HG03432 (cell line): ENCODE data around the gene DOCK4.

Experiments
- ATAC-seq: cut with Tn5 transposase; IDR thresholded peaks from one replicate; pipeline ENCODE4 v1.9.1; 2021; ENCODE audit warnings: mild to moderate bottlenecking, moderate library complexity; ENCODE audit not compliant: unreplicated experiment

The DOCK4 gene

GRCh38 chr7:111835066-111835465 is 371.1 kb downstream of the DOCK4 start:
- no peak for ATAC-seq

- no peak for ATAC-seq
Observed at GRCh38 chr7:111834367-111834766, 371.8 kb downstream of the DOCK4 start.

- ATAC-seq = no peak
Observed at GRCh38 chr7:111833466-111833865, 372.7 kb downstream of the DOCK4 start.

- ATAC-seq = no peak
Observed at GRCh38 chr7:111832174-111832573, 374.0 kb downstream of the DOCK4 start.

GRCh38 chr7:111829221-111829620 is 377.0 kb downstream of the DOCK4 start:
- ATAC-seq = no peak

- ATAC-seq = no peak
Observed at GRCh38 chr7:111827863-111828504, 378.2 kb downstream of the DOCK4 start.

- ATAC-seq = no peak
Observed at GRCh38 chr7:111825046-111825445, 381.2 kb downstream of the DOCK4 start.

- ATAC-seq = no peak
Observed at GRCh38 chr7:111823826-111824225, 382.4 kb downstream of the DOCK4 start.

GRCh38 chr7:111821046-111821445 is 385.2 kb downstream of the DOCK4 start:
- no peak for ATAC-seq

GRCh38 chr7:111820621-111821020 is 385.6 kb downstream of the DOCK4 start:
- ATAC-seq = no peak

- ATAC-seq = no peak
Observed at GRCh38 chr7:111820121-111820520, 386.1 kb downstream of the DOCK4 start.

- ATAC-seq = no peak
Observed at GRCh38 chr7:111815354-111815753, 390.8 kb downstream of the DOCK4 start.

GRCh38 chr7:111813306-111813705 is 392.9 kb downstream of the DOCK4 start:
- ATAC-seq = no peak

GRCh38 chr7:111806232-111806631 is 400.0 kb downstream of the DOCK4 start:
- ATAC-seq = no peak

- ATAC-seq = no peak
Observed at GRCh38 chr7:111803015-111803758, 403.0 kb downstream of the DOCK4 start.

- no peak for ATAC-seq
Observed at GRCh38 chr7:111802194-111802772, 403.9 kb downstream of the DOCK4 start.

- ATAC-seq = no peak
Observed at GRCh38 chr7:111801277-111801676, 404.9 kb downstream of the DOCK4 start.

- no peak for ATAC-seq
Observed at GRCh38 chr7:111796671-111797070, 409.5 kb downstream of the DOCK4 start.

- ATAC-seq = no peak
Observed at GRCh38 chr7:111789870-111790269, 416.3 kb downstream of the DOCK4 start.

- ATAC-seq = no peak
Observed at GRCh38 chr7:111789048-111789320, 417.2 kb downstream of the DOCK4 start.

- no peak for ATAC-seq
Observed at GRCh38 chr7:111788286-111789047, 417.7 kb downstream of the DOCK4 start.

GRCh38 chr7:111787741-111788140 is 418.5 kb downstream of the DOCK4 start:
- no peak for ATAC-seq
